Measurements from ENCODE around the gene CCDC88B. TPM values are rescaled to one million over a fixed set of nuclear protein-coding genes. Genes with fewer than 3 reads are reported as not detected.

Gene CCDC88B
- total and polyA plus RNA-seq, 2 donors (not counting 1 experiment from before 2014, with no cell fraction given) = 0.56 to 3.1 TPM

DNA sequence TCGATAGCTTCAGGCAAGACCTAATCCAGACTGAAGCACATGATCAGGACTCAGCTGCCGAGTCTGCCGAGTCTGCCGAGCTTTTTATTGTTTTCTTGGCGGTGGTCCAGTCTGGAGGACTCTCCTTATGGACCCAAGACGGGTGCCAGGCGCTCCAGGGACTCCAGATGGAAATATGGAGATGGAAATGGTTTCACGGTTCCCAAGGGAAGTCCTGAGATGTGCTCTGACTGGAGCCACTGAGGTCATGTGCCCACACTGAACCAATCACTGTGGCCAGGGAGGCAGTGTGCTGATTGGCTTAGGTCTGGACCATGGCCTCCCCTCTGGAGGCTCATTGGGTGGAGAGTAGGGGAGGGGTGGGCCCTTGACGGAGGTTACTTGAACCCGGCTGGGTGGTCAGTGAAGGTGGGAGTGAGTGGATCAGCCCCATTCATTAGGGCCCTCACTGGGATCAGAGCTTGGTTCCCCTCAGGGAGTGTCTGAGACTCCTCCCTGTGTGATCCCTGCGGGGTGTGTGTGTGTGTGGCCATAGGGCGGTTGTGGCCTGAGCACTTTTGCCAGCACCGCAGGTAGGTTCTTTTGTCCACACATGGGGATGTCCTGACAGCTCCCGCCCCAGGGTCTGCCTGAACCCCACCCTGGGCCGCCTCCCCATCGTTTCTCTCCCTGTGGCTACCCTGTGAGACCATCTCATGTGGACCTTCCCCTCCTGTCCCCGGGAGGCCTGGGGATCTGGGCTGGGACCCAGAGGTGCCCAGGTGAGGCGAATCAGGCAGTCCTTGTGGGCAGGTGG is 33.0 kb downstream of the CCDC88B start:
- DNase-seq (ENCODE audit: low read depth in 2 of 2) = no peak
- no peak overlapping the region for H3K4me2 ChIP-seq (ENCODE audit: extremely low read depth, insufficient read depth, low read length)
- TF ChIP-seq EZH2 (IDR thresholded peaks at IDR 0.05; ENCODE audit: low read length, missing control alignments) = no peak
- TF ChIP-seq, protein P1, sequence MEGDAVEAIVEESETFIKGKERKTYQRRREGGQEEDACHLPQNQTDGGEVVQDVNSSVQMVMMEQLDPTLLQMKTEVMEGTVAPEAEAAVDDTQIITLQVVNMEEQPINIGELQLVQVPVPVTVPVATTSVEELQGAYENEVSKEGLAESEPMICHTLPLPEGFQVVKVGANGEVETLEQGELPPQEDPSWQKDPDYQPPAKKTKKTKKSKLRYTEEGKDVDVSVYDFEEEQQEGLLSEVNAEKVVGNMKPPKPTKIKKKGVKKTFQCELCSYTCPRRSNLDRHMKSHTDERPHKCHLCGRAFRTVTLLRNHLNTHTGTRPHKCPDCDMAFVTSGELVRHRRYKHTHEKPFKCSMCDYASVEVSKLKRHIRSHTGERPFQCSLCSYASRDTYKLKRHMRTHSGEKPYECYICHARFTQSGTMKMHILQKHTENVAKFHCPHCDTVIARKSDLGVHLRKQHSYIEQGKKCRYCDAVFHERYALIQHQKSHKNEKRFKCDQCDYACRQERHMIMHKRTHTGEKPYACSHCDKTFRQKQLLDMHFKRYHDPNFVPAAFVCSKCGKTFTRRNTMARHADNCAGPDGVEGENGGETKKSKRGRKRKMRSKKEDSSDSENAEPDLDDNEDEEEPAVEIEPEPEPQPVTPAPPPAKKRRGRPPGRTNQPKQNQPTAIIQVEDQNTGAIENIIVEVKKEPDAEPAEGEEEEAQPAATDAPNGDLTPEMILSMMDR (conservative IDR thresholded peaks at IDR 0.05 in 1 of 2, IDR thresholded peaks at IDR 0.05 in 1 of 2; ENCODE audit: low read depth in 1 of 2, low read length in 2 of 2) = no peak
- no peak overlapping the region for H3K9ac ChIP-seq (ENCODE audit: insufficient read depth, low read length)
- no peak overlapping the region for H3K4me3 ChIP-seq (replicated peaks in 1 of 4; ENCODE audit: control extremely low read depth in 1 of 4, insufficient read depth in 1 of 4, low read depth in 3 of 4, low read length in 4 of 4)
- H3K4me1 ChIP-seq (ENCODE audit: control insufficient read depth, extremely low read depth, insufficient read depth, low read length) = no peaks in the 10 kb centered on the region
- H3K27ac ChIP-seq (ENCODE audit: insufficient read depth, low read length) = no peak overlapping the region
- H2AFZ ChIP-seq (ENCODE audit: low read length) = no peak overlapping the region
- H3K36me3 ChIP-seq (ENCODE audit: control insufficient read depth, insufficient read depth, low read length) = peaks cover 11% of the 10 kb centered on the region
- no peaks in the 10 kb centered on the region for H3K9me3 ChIP-seq (ENCODE audit: control insufficient read depth, insufficient read depth, low read depth, low read length)
- no peaks in the 10 kb centered on the region for H4K20me1 ChIP-seq (ENCODE audit: control insufficient read depth, extremely low read depth, insufficient read depth, low read length)
- H3K27me3 ChIP-seq (ENCODE audit: control insufficient read depth, insufficient read depth, low read length) = no peaks in the 10 kb centered on the region
- no peaks in the 10 kb centered on the region for H3K79me2 ChIP-seq (ENCODE audit: control insufficient read depth, insufficient read depth, low read length)

DNA sequence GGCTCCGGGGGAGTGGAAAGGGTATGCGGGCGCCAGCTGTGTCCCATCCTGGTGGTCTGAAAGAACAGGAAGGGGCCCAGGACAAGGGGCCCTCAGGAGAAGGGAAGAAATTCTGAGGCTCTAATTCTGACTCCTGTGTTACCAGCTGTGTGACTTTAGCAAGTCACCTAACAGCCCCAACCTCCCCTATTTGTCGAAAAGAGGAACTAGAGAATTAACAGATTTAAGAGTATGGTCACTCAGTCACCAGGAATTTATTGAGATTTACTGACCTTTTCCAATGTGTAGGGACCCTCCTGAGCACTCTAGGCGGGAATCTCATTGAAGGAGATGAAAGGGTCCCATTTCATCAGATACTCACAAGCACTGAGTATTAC is 33.6 kb downstream of the CCDC88B start:
- Histone ChIP-seq H3K9me3 (ENCODE audit: control insufficient read depth, insufficient read depth, low read depth, low read length) (no peaks in the 10 kb centered on the region), H3K4me2 (ENCODE audit: extremely low read depth, insufficient read depth, low read length) (no peak overlapping the region), H3K79me2 (ENCODE audit: control insufficient read depth, insufficient read depth, low read length) (no peaks in the 10 kb centered on the region), H3K9ac (ENCODE audit: insufficient read depth, low read length) (no peak overlapping the region), H2AFZ (ENCODE audit: low read length) (no peak overlapping the region), H3K4me1 (ENCODE audit: control insufficient read depth, extremely low read depth, insufficient read depth, low read length) (no peaks in the 10 kb centered on the region), H3K36me3 (ENCODE audit: control insufficient read depth, insufficient read depth, low read length) (peaks cover 6% of the 10 kb centered on the region), H3K27me3 (ENCODE audit: control insufficient read depth, insufficient read depth, low read length) (no peaks in the 10 kb centered on the region), H3K27ac (ENCODE audit: insufficient read depth, low read length) (no peak overlapping the region), H4K20me1 (ENCODE audit: control insufficient read depth, extremely low read depth, insufficient read depth, low read length) (no peaks in the 10 kb centered on the region), H3K4me3 (replicated peaks in 1 of 4; ENCODE audit: control extremely low read depth in 1 of 4, insufficient read depth in 1 of 4, low read depth in 3 of 4, low read length in 4 of 4) (no peak overlapping the region)
- DNase-seq (ENCODE audit: low read depth in 2 of 2) = no peak
- TF ChIP-seq, protein P1 (conservative IDR thresholded peaks at IDR 0.05 in 1 of 2, IDR thresholded peaks at IDR 0.05 in 1 of 2; ENCODE audit: low read depth in 1 of 2, low read length in 2 of 2) = no peak
- TF ChIP-seq EZH2 (IDR thresholded peaks at IDR 0.05; ENCODE audit: low read length, missing control alignments) = no peak

DNA sequence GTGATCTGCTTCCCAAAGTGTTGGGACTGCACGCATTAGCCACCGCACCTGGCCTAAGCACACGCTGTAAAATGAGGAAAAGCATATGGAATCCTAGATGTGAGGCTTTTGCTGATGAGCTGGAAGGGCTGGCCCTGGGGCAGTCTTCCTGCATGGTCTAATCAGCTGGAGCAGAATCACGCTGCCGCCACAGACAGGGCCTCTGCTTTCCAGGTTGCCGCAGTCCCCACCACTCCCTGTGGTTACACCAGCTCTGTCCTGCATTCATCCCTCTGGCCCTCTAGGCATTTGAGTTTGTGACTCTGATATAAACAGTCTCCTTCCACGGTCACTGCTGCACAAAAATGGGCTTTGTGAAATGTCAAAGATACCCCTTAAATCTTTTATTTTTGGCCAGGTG is 36.1 kb downstream of the CCDC88B start:
- Histone ChIP-seq H3K9me3 (ENCODE audit: control insufficient read depth, insufficient read depth, low read depth, low read length) (no peaks in the 10 kb centered on the region), H3K9ac (ENCODE audit: insufficient read depth, low read length) (no peak overlapping the region)

More for the DNA sequence above, 36.1 kb downstream of the CCDC88B start:
- no peak overlapping the region for H2AFZ ChIP-seq (ENCODE audit: low read length)
- no peaks in the 10 kb centered on the region for H4K20me1 ChIP-seq (ENCODE audit: control insufficient read depth, extremely low read depth, insufficient read depth, low read length)
- H3K4me3 ChIP-seq (replicated peaks in 1 of 4; ENCODE audit: control extremely low read depth in 1 of 4, insufficient read depth in 1 of 4, low read depth in 3 of 4, low read length in 4 of 4) = no peak overlapping the region
- no peaks in the 10 kb centered on the region for H3K27me3 ChIP-seq (ENCODE audit: control insufficient read depth, insufficient read depth, low read length)
- DNase-seq (ENCODE audit: low read depth in 2 of 2) = no peak
- no peak overlapping the region for H3K27ac ChIP-seq (ENCODE audit: insufficient read depth, low read length)
- H3K4me1 ChIP-seq (ENCODE audit: control insufficient read depth, extremely low read depth, insufficient read depth, low read length) = no peaks in the 10 kb centered on the region
- H3K79me2 ChIP-seq (ENCODE audit: control insufficient read depth, insufficient read depth, low read length) = no peaks in the 10 kb centered on the region
- no peak for TF ChIP-seq EZH2 (IDR thresholded peaks at IDR 0.05; ENCODE audit: low read length, missing control alignments)
- TF ChIP-seq, protein P1 (conservative IDR thresholded peaks at IDR 0.05 in 1 of 2, IDR thresholded peaks at IDR 0.05 in 1 of 2; ENCODE audit: low read depth in 1 of 2, low read length in 2 of 2) = no peak
- no peak overlapping the region for H3K4me2 ChIP-seq (ENCODE audit: extremely low read depth, insufficient read depth, low read length)
- H3K36me3 ChIP-seq (ENCODE audit: control insufficient read depth, insufficient read depth, low read length) = no peaks in the 10 kb centered on the region

Measured in fibroblast of lung (primary cell).